Ovary (tissue), 9 donors: ENCODE measurements around the gene CHRNA5. TPM values are rescaled to one million over a fixed set of nuclear protein-coding genes. Genes with fewer than 3 reads are reported as not detected.

ENCODE experiments used
- DNase-seq, 5 donors: peaks; one replicate each; pipeline ENCODE4 v3.0.0-alpha.2; 2019 to 2020
- H3K27ac ChIP-seq, 2 donors: fragments of 200-600 bp; one replicate each; pipeline versions ENCODE4 v1.5.1 to v1.8.0; 2019 to 2022
- H3K27me3 ChIP-seq: fragments of 200-600 bp; one replicate; pipeline ENCODE4 v1.8.0; 2022
- H3K36me3 ChIP-seq: fragments of 200-600 bp; sonication (generic); one replicate; pipeline ENCODE4 v1.5.1; 2019
- H3K4me1 ChIP-seq: one replicate; pipeline ENCODE4 v1.8.1; 2013; ENCODE audit warnings: mild to moderate bottlenecking, moderate library complexity; ENCODE audit not compliant: insufficient read depth
- H3K4me3 ChIP-seq: fragments of 200-600 bp; sonication (generic); one replicate; pipeline ENCODE4 v1.5.1; 2017
- H3K9me3 ChIP-seq, 2 donors: fragments of 200-600 bp in 1 of 2; sonication (generic) in 1 of 2; one replicate each; pipeline versions ENCODE4 v1.5.1 to v1.8.1; 2013 to 2019; ENCODE audit warnings: mild to moderate bottlenecking in 1 of 2, moderate library complexity in 1 of 2
- CTCF ChIP-seq, 3 donors: fragments of 450-650 bp in 2 of 3; fragments of 200-600 bp in 1 of 3; IDR thresholded peaks; one replicate each; pipeline versions ENCODE4 v1.5.1 to v1.8.0; 2016 to 2022; ENCODE audit warnings: antibody characterized with exemption in 3 of 3, mild to moderate bottlenecking in 1 of 3
- EP300 ChIP-seq: sonication (generic); formaldehyde crosslinking; IDR thresholded peaks from one replicate; pipeline ENCODE4 v1.6.1; 2017; ENCODE audit warnings: antibody characterized with exemption
- POLR2A ChIP-seq: fragments of 450-650 bp; IDR thresholded peaks from one replicate; pipeline ENCODE4 v1.6.1; 2017; ENCODE audit warnings: antibody characterized with exemption, mild to moderate bottlenecking, moderate library complexity
- WGBS, 3 donors: extraction: QIAGEN DNeasy Blood & Tissue Kit in 1 of 3; methylation state at CpG; one replicate each; pipeline versions ENCODE4 v1.1.5 to v1.1.7; 2013 to 2017; 5-methylcytosine and 5-hydroxymethylcytosine counted together
- intact Hi-C, 4 donors: fragments of 100-400 bp; cut with DNase I; formaldehyde crosslinking; loops; one replicate each; pipeline versions ENCODE4 v1.11.0 to v1.15.1; 2022 to 2023
- polyA plus RNA-seq, 2 donors: library from polyadenylated mRNA; stranded (reverse); fragments of 200-250 nt in 1 of 2; fragments of 350-450 nt in 1 of 2; fragmentation: Illumina TruSeq in 1 of 2; extraction: RNeasy Lipid Tissue Mini Kit (QIAGEN cat#74804) in 1 of 2; gene quantifications; one replicate each; pipeline ENCODE4 v1.2.3, GENCODE V29; 2013 to 2014
- total RNA-seq, 7 donors: library from RNA; depleted of rRNA in 2 of 7; stranded (reverse); fragments of >200 nt in 2 of 7; fragmentation: NEBNext Ultra II Directional in 3 of 7; extraction: Animal tissue kit (Norgen Biotek cat#: 25700) in 3 of 7; gene quantifications; one replicate each; pipeline versions ENCODE4 v1.1.0 to v1.2.4, GENCODE V29; 2016 to 2023
- donor health status: DM: no; HTN: no; CAD: no; lungs with moderate emphysema.
- donor health status: DM: no; HTN: no; CAD: no.
- donor health status: Bipolar disorder and iron deficiency.
- donor health status: DM: yes; HTN: yes; CAD: no.
- donor health status: DM: no; HTN: no; CAD: no.
- donor health status: DM: yes; HTN: yes; CAD: no.

The CHRNA5 gene
- total and polyA plus RNA-seq, 9 donors: 0.42 to 2.2 (median 0.74) TPM

DNA sequence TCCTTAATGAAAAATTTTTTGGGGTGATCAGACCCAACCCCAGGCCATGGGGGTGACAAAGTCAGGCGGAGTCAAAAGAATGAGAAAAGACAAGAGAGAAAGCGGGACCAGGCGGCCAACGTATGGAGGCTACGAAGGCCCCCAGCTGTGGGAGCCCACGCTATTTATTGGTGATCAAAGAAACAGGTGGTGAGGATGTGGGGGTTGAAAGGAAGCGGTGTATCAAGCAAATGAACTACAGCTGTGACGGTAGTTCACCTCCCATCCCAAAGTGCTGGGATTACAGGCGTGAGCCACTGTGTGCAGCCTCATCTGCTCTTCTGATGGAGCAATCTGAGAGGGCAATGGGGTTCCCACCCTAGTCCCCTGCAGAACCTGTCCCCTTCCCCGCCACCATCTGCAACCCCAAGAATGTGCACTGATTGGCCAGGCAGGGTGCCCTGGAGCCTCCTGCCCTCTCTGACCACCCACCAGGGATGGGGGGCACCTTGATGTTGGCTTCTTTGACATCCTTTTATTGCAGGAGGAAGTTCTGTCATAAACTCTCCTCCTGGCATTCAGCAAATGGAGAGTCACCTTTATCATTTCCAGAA is 56.6 kb downstream of the CHRNA5 start:
- WGBS, 3 donors: 75 to 77% (median 75%) methylated on average over 10 of the region's 10 CpGs
- no peaks in the 10 kb centered on the region for H3K9me3 ChIP-seq
- H3K4me1 ChIP-seq: peaks cover 2% of the 10 kb centered on the region
- H3K4me3 ChIP-seq: no peak overlapping the region
- H3K27me3 ChIP-seq: no peaks in the 10 kb centered on the region
- no peaks in the 10 kb centered on the region for H3K36me3 ChIP-seq
- no peak for DNase-seq
- intact Hi-C loops: loop anchor here in 2 of 4 donors (10.0 kb wide), 2 partner anchors 83 to 563 kb away; no protein-coding TSS in a partner anchor
- H3K27ac ChIP-seq: no peak overlapping the region
- TF ChIP-seq CTCF (IDR thresholded peaks at IDR 0.05) (no peak), POLR2A (no peak), EP300 (no peak)

DNA sequence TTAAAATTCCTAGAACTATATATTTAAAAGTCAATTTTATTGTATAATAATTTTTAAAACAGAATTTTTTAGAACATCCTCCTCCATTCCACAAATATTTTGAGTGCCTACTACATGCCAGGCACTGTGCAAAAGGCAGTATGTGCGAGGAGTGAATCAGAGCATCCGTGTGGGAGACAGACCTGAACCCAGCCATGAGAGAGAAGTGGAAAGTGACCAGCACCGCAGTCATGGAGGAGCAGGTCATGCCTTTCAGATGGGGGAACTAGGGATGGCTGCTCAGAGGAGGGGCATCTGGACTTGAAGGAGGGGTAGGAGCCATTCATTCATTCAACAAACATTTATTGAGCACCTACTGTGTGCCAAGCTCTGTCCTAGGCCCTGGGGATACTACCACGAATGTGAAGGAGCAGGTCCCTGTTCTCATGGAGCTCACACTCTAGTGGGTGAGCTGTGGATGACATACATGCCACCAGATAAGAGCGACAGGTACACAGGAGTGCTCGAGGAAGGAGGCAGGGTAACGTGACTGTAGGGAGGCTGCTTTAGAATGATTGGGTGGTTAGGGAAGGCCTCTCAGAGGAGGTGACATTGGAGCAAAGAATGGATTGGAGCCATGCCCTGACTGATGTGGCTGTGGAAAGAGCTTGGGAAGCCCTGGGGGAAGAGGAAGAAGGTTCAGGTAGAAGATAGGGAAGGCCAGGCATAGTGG is 58.6 kb downstream of the CHRNA5 start:
- Histone ChIP-seq H3K4me3 (no peak overlapping the region), H3K27me3 (no peaks in the 10 kb centered on the region), H3K4me1 (peaks cover 2% of the 10 kb centered on the region), H3K9me3 (no peaks in the 10 kb centered on the region), H3K36me3 (no peaks in the 10 kb centered on the region), H3K27ac (no peak overlapping the region)
- intact Hi-C loops: loop anchor here in 2 of 4 donors (10.0 kb wide), 2 partner anchors 81 to 561 kb away; no protein-coding TSS in a partner anchor
- DNase-seq: no peak
- TF ChIP-seq CTCF (IDR thresholded peaks at IDR 0.05): no peak
- TF ChIP-seq EP300: no peak
- TF ChIP-seq POLR2A: no peak
- 79 to 87% (median 81%) methylated on average over 7 of the region's 7 CpGs for WGBS, 3 donors

DNA sequence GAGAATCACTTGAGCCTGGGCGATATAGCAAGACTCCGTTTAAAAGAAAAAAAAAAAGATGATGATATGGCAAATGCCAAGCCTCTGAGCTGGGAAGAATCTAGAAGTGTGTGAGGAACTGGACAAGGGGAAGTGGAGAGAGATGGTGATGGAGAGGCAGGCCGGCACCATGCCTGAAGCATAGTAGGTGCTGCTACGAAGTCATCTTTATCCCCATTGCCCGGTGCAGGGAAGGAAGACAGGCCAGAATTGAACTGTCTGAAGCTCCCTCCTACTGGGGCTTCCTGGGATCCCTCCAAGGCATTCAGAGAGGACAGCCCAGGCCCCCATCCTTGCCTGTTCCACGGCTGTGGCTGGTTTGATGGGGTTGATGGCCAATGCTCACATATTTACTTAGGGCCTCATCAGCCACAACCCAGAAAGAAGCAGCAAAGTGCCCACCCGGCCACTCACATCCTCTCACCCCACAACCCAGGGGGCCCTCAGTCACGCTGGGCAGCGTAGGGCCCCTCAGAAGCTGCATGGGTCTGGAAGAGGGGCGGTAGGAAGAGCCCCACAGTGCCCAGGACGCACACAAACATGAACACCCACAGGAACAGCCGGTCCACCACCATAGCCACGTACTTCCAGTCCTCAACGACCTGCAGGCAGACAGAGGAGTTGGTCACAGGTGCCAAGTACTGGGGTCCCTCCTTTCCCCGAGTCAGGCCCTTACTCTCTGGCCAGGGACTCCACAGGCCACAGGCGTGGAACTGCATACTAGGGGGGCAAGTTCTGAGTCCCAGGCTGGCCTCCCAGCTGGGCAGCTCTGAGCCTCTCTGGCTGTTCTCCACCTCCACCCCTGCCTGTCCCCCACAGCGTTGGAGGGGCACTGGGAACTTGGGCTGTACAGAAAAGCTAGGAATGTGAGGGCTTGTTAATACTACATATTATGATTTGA is 59.6 kb downstream of the CHRNA5 start:
- intact Hi-C loops: loop anchor here in 3 of 4 donors (5.0 to 10.0 kb wide), 4 partner anchors 77 to 560 kb away; no protein-coding TSS in a partner anchor
- DNase-seq: no peak
- Histone ChIP-seq H3K27me3 (no peaks in the 10 kb centered on the region), H3K9me3 (no peaks in the 10 kb centered on the region), H3K27ac (no peak overlapping the region), H3K36me3 (no peaks in the 10 kb centered on the region), H3K4me1 (peaks cover under 1% of the 10 kb centered on the region), H3K4me3 (no peak overlapping the region)
- TF ChIP-seq POLR2A (no peak), CTCF (IDR thresholded peaks at IDR 0.05) (no peak), EP300 (no peak)
- WGBS, 3 donors: 83 to 88% (median 84%) methylated on average over 17 of the region's 17 CpGs

GRCh38 chr15:78625606-78626280 is 60.4 kb downstream of the CHRNA5 start:
- intact Hi-C loops: loop anchor here in 3 of 4 donors (5.0 to 10.0 kb wide), 4 partner anchors 77 to 559 kb away; no protein-coding TSS in a partner anchor
- no peak for DNase-seq
- Histone ChIP-seq H3K4me1 (no peaks in the 10 kb centered on the region), H3K9me3 (no peaks in the 10 kb centered on the region), H3K27ac (no peak overlapping the region), H3K27me3 (no peaks in the 10 kb centered on the region), H3K4me3 (no peak overlapping the region), H3K36me3 (no peaks in the 10 kb centered on the region)
- TF ChIP-seq POLR2A (no peak), CTCF (IDR thresholded peaks at IDR 0.05) (no peak), EP300 (no peak)
- 79 to 84% (median 79%) methylated on average over 12 of the region's 12 CpGs for WGBS, 3 donors
